ENCODE data around the gene PELI2.

Gene PELI2

DNA sequence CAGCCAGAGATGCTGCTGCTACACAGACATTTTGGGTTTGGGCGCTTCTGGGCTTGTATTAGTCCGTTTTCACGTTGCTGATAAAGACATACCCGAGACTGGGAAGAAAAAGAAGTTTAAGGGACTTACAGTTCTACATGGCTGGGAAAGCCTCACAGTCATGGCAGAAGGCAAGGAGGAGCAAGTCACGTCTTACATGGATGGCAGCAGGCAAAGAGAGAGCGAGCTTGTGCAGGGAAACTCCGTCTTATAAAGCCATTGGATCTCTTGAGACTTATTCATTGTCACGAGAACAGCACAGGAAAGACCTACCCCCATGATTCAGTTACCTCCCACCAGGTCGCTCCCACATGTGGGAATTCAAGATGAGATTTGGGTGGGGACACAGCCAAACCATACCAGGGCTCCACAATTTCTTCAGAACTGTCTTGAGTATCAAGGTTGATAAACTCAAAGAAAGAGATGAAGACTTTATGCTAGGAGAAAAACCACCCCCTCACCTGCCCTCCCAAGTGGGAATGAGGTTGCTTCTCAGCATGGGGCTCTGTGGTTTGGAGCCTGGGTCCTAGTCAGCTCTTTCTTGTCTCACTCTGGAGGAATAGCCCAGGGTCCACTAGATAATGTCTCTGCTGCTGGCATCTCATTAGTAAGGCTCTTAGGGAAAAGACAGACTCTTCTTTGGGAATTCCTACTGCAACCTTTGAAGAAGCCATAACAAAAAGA lies 200.3 kb downstream of the PELI2 start:
- DNase-seq, result no peak

DNA sequence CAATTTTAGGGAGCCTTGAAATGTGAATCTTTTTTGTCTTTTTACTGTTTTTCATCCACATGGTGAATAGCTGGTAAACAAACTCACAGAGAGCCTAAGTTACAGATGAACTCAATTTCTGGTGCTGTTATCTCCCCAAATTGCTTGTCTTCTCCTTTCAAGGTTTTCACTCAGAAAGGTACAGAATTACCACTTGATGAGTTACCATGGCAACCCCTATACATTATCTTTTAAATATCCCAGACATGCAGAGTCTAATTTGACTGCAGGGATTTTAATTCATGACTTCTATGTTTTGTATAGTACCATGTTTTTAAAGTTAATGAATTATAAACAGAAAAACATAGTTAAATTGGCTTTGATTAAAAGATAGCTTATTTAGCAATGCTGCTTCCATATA lies 203.7 kb downstream of the PELI2 start:
- DNase-seq, result no peak

DNA sequence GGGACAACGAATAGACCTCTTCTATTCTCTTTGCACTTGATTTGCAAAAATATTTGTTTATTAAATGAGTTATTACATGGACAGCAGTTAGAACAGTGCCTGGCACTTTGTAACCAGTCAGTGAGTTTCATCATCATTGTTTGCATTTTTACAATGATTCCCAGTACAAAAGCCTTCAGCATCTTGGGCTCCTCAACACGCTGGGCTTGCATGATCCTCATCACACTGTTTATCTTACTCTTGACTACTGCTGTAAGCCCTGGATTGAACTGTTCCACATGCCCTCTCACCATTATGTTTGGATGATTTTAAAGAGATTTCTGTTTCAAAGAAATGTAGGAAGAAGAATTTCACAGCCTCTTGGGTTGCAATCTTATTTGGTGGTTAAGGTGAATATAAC lies 204.3 kb downstream of the PELI2 start:
- DNase-seq, result no peak

DNA sequence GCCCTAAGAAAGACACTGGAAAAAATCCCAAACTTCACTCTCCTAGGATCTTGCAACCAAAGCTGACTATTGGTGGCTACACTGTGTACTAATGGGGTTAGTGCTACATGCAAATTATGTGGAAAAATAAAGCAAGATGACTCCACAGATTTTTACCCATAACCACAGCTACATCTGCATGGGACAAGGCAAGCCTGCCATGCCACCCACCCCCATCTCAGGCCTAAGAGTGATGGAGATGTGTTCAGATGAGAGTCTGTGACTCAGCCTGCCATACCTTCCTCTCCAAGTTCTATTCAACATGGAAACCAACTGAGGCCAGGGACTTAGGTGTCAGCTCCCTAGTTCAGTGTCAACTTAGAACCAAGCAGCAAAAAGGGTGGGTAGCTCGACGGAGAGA lies 206.2 kb downstream of the PELI2 start:
- DNase-seq, result no peak

DNA sequence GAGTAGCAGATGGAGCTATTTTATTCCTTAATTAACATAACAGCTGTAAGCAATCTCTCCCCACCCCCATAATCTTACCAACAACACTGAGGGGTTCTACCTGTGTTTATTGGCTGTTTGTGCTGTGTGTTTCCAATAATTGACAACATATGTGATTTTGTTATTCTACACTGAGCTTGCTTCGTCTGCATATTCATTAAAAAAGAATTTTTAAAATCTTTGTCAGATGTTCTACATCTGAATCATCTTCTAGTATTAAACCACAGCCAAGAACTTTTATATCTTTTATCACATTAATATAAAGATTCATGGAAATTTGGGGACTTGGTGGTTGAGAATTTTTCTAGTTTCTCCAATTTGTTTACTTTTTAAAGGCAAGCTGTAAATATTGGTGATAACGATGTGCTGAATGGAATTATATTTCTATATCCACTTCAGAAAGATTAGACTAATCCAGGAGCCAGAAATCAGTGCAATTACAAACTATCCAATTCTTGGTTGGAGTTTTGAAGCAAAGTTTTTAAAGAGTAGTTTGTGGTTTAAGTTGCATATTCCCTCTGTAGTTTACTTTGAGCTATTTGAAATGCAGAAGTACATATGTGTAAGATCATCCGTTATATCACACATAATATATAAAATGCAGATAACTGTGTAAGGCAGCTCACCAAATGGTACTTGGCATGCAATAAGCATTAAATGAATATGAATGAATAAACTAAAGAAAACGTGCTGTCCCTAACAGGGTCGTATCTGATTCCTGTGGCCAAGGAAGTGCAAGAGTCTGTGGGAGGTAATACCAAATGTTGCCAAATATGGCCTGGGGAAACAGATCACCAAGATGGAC lies 206.9 kb downstream of the PELI2 start:
- DNase-seq, result no peak

DNA sequence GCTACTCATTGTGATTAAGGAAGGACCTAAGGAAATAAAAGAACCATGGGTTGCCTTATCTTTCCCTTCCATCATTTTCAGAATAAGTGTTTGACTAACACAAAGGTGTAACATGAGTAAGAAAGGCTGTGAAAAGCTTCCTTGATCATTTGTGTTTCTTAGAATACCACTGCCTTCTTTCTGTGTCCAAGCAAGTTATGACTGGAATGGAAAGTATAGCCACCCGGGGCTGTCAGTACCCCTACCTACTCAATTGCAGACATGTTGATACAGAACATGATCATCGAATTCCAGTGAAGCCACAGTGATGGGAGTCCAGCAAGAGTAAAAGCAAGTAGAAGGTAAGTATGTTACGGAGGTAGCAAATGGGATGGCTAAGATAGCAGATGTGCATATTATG lies 209.8 kb downstream of the PELI2 start:
- DNase-seq, result peak; percentile 21

DNA sequence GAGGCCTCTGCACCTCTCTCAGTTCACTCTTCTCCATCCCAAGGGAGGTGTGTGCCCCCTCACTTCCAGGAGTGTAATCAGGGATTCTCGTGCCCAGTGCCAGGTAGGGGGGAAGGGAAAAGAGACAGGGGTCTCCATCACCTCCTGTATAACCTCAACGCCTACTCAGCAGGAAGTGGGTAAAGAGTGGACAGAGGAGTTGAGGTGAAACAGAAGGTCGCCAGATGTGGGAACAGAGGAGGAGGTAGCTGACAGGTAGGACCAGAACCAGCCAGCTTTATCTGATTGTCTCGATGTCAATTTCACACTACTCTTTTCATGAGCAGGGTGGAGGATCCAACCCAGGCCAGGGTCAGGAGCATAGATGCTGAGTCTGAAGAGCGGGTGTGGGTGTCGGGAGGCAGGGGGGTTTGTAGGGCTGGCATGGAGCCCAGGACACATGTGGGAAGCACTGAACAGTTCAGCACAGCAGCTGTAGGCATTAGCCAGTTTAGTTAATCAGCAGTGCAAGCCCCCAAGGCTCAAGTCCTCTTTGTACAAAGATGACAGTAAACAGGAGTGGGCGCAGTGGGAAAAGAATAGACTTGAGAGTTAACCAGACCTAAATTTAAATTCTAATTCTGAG lies 213.5 kb downstream of the PELI2 start:
- no peak for DNase-seq

DNA sequence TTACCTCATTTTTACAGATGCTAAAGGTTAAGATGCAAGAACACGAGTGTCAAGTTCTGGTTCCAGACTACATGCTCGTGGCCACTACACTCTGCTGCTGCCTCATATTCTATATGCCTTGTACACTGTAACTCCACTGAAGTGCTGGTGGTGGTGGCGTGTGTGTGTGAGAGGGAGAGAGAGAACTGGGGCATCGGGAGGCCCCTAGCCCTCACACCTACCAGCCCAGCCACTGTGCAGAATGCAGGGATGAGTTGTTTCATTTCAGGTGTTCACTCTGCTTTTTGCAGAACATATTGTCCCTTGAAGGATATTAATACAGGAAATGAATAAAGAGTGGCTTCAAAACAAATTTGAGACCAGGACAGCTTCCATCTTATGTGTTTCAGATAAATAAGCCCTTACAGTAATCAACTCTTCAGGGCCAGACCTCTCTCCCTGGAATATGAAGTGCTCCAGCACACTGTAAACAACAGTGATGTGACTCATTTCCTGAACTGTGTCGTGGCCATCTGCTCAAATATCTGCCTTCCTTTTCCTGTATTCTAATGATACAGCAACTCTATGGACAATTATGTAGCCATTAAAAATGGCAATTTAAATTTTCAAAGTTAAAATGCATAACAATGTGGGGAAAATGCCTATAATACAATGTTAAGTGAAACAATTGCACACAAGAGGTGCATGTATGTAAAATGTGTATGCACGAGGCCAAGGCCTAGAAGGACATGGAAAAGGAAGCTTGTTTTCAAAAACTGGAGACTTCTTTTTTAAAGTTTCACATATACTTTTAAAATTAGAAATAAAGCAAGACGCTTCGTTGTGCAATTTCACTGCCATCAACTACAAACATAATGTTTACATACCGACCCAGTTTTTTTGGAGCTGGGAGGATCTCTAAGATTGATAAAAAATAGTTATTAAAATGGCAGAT lies 215.4 kb downstream of the PELI2 start:
- DNase-seq, result no peak

DNA sequence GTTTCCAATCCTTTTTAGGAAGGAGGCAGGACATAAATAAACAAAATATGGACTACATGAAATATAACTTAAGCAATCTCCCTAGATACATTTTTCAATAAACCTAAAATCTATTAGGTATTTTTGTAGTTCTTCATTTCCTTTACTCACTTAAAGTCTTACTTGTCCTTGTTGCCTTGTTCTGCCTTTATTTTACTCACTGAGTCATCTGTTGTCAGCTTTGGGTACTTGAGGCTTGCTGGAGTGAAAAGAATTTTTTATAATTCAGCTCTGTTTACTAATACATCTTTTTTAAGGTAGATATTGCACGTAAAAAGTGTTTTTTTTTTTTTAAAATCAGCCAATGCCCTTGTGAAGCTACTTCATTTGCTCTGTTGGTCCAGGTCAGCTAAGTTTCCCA lies 216.2 kb downstream of the PELI2 start:
- no peak for DNase-seq

DNA sequence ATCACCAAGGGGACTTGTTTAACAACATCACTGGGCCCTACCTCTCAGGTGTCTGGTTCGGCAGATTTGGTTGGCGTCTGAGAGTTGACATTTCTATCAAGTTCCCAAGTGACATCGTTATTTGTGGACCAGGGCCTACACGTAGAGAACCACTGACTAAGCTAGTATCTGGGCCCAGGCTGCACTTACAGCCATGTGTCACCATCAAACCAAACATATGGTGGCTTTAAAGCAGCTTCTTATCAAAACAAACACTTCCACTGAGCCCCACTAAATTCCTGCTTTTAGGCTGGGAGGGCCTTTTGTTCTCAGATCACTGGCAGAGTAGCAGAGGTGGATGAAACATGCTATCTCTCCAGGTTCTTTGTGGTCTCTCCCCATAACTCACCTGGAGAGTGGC lies 220.5 kb downstream of the PELI2 start:
- no peak for DNase-seq

DNA sequence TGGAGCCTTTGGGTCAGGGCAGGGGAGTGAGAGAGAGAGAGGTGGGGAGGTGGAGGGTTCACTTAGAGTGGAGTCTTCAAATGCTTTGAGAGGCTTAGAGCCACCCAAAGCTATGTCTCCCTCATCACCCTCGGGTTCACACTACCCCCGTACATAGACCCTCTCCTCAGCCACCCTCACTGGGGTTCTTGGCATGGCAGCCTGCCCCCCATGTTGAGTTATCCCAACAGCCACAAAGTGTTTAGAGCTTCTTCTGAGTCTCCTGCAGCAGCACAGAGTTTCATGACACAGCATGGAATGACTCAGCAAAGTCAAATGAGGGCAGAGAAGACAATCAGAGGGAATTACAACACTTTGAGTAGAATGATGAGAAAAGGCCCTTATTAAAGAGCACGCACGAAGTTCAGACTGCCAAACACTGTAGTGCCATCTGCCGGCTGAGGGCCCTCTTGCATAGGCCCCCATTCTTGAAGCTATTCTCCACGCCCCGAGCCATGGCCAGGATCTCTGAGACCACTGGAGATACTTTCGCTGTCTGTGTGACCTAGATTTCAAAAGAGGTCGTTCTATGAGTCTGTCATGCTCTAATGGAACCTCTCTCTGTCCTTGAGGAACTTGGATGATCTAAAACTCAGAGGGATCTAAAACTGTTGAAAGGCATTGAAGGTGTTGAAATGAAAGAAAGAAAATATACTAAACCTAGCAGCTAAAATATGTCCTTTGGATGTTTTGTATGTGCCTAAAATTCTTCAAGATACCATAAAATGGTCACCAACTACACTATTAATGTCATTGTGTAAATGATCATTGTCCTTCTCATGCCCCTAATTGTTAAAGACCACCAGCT lies 221.9 kb downstream of the PELI2 start:
- peak; percentile 60 for DNase-seq

DNA sequence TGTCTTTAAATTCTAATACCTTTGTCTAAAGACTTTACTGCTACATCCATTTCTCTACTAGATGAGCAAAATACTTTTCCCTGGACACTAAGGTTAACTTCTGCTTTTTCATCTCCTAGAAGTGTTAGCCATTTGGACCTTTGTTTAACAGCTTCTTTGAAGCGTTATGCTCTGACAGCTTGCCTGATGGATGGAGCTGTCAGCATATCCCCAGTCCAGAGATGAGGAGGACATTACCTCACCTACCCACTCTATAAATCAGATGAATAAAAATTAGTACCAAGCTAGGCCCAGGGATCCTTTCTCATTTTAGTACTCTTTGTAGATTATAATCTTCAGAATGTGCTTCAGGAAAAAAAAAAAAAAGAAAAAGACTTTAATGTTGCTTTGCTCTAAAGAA lies 222.7 kb downstream of the PELI2 start:
- DNase-seq, result no peak

DNA sequence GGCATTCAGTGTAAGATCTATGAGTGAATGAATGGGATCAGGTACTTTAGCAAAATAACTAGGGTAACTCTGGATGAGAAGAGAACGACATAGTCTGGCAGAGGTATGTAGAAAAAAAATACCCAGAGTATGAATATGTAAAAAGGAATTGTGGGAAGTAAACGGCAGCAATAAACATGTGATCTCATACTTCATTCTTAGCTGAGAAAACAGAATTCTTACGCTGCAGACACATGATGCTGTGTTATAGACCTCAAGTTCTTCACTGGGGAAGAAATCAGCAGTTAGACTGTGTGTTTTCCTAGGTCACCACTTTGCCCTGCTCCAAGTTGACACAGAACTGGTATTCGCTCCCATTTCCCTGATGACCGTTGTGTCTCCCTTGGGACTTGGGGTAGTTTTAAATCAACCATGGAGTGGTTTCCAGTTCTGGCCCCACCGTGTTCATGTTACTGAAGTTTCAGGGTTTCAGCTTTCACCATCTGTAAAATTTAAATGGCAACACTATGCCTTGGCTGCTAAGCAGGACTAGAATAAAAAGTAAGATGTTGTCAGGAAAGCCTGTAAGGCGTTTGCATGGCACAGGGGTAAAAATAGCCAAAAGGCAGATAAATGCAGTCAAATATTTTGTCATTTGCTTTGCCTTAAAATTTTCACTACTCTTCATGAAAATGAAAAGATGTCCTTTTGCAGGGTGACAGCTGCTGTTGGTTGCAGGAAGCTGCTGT lies 223.7 kb downstream of the PELI2 start:
- no peak for DNase-seq

DNA sequence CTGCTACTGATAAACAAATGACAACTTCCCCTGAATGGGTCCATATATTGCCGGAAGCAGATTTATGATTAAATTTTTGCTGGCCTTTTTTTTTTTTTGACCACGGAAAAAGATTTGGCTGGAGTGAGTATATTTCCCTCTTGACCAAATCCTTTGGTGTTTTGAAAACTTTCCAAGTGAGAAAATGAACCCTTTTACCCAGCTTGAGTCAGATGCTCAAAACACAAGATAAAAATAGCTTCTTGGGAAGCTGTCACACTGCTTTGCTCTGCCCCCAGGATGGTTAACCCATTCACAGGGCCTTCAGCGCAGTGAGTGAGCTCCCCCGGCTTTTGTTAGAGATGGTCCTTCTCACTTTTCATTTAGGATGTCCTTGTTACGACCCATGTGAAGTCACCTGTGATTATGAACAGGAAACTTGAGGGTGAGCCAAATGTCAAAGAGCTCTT lies 224.3 kb downstream of the PELI2 start:
- DNase-seq, result no peak

DNA sequence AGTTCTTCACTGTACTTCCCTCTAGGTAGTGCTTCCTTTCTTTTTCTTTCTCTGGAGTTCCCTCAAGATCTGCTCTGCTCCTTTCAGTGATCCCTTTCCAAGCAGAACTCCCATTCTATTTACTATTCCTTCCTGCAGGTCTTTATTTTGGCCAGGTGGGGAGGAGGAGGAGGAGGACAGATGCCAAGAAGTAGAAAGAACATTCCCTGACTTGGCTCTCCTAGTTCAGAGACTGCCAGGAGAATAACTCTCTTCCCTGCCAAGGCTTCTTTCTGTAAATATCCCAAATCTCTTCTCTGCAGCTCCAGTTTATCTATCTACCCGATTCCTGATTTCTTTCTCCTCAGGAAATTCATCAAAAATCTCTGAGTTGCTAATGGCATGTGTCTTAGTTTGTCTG lies 231.7 kb downstream of the PELI2 start:
- DNase-seq, result no peak
